Stimulated activated CD8-positive, alpha-beta memory T cell treated with anti-CD3 and anti-CD28 coated beads, Interleukin-4, amount 100 ng/mL, for 1 hour (primary cell): ENCODE results near the gene JAK3.

ENCODE experiments used
- DNase-seq, 2 donors: peaks; one replicate each; pipeline ENCODE4 v3.0.0-alpha.2; 2020; ENCODE audit warnings: low read depth in 2 of 2, low spot score in 1 of 2

JAK3 gene

DNA sequence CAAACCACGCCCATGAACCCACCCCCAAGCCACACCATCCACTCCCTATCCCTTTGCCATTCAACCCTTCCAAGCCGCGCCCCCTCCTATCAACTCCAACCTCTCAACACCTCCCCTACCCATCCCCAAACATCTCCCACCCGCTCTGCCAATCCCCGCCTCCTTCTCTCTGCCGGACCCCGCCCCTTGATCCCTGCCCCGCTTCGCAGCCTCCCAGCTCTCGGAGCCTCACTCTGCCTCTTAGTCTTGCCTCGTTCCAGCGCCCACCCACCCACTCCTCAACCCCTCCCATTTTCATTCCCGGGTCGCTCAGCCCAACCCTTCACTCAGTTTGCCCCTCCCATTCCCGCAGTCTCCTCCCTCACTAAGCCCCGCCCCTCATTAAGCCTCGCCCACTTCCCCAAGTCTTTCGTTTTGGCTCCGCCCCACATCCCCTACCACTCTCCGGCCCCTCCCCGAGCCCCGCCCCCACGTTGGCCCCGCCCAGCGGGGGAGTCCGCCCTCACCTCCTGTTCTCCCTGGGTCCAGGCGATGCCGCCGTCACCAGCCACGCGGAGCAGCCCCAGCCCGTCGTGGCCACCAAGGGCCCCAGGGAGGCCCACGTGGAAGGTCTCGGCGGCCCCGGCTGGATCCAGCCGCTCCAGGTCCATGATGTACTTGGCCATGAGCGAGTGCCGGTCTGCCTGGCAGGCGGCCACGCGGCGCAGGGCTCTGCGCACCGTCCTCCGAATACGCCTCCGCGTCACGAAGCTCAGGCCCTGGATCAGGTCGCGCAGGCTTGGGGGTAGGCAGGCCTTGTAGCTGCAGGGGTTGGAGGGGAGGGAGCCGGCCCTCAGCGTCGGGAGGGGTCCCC lies 5.7 kb downstream of the JAK3 start:
- DNase-seq = peak in 1 of 2 donors; percentile 27

DNA sequence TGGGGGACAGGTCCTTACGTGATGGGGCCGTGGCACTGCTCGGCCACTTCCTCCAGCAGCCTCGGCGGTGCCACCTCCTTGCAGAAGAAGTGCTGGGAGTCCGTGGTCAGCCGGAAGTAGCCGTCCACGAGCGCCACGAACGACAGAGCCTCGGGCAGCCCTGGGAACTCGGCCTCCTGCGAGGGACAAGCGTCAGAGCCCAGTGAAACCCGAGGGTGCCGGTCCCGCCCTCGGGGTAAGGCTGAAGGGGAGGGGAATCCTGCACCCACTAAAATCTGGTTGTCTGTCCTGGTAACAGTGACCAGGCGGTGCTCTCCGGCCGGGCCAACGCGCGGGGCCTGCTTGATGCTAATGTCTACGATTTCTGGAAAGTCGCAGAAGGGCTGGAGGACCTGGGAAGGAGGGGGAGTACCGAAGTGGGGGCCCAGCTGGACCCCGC lies 6.4 kb downstream of the JAK3 start:
- DNase-seq = no peak

GRCh38 chr19:17840019-17840418 lies 7.8 kb downstream of the JAK3 start:
- DNase-seq = no peak

GRCh38 chr19:17837972-17838371 lies 9.8 kb downstream of the JAK3 start:
- no peak for DNase-seq

DNA sequence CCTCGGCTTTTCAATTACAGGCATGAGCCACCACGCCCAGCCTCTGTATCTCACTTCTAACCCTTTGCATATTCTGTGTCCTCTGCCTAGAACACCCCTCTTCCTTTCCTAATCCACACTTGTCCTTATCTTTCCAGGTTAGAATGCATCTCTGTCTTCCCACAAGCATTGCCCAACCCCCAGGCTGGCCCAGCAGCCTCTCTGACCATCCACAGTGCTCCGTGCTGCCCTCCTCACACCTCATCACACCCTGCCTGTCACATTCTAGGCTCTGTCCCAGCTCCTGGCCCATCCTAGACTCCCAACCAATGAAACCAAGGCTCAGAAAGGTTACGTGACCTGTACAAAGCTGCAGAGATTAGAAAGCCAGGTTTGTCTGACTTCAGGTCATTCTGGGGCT lies 11.3 kb downstream of the JAK3 start:
- no peak for DNase-seq

DNA sequence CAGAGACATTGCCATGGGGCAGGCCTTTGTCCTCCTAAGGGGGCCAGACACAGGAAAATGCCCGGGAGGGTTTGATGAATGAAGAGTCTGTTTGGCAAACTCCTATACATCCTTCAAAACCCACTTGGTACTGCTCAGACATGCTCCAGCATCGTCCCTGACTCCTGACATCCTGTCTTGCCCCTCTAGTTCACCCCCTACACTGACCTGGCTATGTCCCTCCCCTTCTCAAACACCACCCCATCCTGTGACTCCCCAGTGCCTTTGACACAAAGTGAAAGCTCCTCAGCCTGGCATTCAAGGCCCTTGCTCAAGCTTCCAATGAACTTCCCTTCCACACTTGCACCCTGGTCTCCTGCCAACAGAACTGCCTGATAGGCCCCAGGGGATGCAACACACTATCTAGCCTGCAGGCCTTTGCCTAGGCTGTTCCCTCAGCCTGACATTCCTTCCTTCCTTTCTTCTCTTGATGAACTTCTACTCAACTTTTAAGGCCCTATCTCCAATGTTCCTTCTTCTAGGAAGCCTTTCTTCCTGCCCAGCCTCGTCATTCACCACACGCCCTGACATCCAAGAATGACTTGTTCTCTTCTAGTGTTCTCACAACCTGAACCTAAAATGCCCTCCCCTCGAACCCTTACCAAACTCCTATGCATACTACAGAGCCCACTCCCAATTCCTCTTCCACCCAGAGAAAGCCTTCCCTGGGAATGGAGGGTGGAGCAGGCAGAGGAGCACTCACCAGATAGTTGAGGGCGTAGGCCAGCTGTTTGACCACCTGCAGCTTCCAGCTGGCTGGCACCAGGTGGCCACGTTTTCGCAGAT lies 12.4 kb downstream of the JAK3 start:
- DNase-seq = no peak

DNA sequence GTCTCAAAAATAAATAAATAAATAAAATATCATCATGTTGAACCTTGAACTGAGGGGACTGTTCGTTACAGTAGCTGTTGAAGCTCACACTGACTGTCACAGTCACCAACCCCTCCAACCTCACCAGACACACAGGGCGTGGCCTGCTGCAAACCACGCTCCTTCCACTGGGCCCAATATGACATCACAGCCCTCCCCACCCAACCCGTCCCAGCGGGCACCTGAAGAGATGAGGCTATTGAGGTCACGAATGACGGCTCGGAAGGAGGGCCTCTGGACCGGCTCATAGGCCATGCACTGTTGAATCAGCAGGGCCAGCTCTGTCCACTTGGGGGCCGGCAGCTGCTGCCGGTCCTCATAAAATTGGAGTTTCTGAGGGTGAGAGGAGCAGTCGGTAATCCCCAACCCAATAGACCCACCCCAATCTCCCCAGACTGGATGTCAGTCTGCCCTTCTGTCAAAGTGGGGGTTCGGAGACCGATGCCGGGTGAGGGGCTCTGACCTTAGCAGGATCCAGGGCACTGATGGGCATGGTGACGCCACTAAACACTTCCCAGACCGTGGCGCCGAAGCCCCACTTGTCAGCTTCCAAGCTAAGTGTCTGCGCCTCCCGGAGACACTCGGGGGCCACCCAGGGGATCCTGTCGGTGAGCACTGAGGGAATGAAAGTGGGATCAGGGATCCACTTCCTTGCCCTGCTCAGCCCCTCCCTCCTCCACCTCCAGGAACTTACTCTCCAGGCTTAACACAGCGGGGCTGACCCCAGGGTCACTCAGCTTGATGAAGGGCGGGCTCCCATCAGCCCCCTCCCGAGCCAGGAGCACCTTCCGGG lies 13.2 kb downstream of the JAK3 start:
- DNase-seq = no peak

DNA sequence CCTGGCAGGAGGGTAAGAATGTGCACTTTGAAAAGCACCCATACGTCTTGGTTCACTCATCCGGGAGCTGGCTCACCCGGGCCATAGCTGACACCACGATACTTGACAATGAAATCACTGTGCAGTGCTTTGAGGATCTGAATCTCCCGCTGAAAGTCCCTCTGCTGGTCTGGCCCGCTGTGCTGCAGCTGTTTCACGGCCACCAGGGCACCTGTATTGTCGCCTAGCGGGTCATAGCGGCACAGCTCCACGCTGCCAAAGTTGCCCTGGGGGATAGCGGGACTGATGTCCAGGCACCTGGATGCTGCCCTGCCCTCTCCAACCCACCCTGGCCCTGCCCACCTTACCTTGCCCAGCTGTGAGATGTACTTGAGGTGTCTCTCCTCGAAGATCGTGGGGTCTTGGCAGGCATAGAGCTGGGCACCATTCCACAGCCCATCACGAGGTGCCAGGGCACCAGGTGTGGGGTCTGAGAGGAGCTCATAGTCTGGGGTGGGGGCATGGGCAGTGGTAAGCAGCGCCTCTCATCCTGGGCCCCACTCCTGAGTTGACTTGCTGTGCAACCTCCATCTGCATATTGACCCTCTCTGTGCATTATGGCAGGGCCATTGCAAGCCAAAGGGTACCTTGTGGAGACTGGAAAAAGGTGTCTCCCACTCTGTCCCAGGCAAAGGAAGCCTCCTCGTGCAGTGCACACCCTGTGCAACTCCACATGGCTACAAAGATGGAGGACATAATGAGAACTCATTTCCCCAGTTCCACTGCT lies 15.2 kb downstream of the JAK3 start:
- no peak for DNase-seq

- DNase-seq = no peak
These were observed 16.3 kb downstream of the JAK3 start for GRCh38 chr19:17831419-17831888.

- DNase-seq = no peak
These were observed 17.0 kb downstream of the JAK3 start for GRCh38 chr19:17830567-17831418.

DNA sequence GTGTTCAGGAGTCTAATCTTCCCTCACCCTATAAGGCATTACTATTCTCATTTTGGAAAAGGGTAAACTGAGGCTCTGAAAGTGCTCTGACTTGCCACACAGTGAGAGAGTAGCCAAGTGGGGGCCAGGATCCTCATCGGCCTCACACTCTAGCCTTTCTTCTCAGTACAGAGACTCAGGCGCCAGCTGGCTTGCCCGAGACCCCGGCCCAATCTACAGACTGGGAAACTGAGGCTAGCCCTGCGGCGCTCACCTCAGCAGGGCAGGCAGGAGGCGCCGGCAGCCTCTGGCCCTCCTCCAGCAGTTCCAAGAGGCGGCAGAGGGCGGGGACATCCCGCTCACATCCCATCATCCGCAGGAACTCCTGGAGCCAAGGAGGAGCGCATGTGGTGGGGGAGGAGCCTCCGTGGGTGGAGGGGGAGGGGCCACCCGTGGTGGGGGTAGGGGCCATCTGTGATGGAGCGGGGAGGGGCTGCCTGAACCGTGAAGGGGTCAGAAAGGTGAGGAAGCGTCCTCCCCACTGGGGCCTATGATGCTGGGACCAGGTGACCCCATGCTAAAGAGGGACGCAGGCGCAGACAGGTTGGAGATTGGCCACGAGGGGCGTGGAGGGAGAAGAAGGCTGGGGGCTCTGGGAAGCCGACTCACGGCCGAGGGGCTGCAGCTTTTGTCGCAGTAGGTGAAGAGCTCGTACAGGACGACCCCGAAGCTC lies 17.8 kb downstream of the JAK3 start:
- DNase-seq = no peak

GRCh38 chr19:17826508-17827056 lies 21.2 kb downstream of the JAK3 start:
- no peak for DNase-seq

- no peak for DNase-seq
These were observed 23.4 kb downstream of the JAK3 start for GRCh38 chr19:17824339-17824738.

DNA sequence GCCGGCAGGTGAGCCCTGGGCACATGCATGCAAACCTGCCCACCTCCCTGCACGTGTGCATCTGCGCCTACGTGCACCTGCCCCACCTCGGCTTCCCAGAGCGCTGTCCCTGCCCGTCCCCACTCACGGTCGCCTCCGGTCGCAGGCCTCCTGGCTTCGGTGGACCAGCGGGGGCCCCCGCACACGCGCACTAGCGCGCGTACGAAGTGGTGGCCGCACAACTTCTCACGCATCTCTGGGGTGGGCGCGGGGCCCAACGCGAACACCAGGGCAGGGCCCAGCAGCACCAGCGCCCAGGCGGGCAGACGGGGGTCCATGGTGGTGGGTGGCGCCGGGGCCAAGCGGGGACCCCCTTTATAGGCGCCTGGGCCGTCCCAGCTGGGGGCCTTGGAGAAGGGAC lies 26.6 kb downstream of the JAK3 start, which contains the start of gene INSL3:
TSS of gene INSL3 (minus strand) at position 330 of the 400 bp plus-strand sequence. CDS start at position 317, 13 bp downstream.
- no peak for DNase-seq

DNA sequence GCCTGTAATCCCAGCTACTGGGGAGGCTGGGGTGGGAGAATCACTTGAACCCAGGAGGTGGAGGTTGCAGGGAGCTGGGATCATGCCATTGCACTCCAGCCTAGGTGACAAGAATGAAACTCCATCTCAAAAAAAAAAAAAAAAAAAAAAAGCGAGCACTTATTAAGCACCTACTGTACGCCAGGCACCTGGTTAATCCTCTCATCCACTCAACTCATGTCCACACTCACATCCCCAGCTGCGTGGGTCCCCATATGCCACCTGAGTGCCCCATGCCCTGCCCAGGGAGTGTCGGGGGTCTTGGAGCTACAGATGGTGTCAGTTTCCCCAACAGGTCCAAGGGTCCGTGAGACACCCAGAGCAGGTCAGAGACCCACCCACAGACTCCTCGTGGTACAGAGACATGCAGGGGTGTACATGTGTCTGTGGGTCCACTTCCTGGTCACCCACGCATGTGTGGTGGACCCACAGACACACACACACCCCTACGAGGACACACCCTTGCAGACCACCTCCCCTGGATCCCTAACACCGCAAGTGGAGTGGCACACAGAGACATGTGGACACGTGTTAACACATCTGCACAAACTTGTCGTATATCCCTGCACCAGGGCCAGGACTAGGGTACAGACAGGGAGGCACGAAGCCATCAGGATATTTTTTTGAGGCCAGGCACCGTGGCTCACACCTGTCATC lies 30.0 kb downstream of the JAK3 start:
- no peak for DNase-seq

- no peak for DNase-seq
These were observed 35.7 kb downstream of the JAK3 start for GRCh38 chr19:17812099-17812498.

GRCh38 chr19:17811681-17812080 lies 36.1 kb downstream of the JAK3 start:
- no peak for DNase-seq

DNA sequence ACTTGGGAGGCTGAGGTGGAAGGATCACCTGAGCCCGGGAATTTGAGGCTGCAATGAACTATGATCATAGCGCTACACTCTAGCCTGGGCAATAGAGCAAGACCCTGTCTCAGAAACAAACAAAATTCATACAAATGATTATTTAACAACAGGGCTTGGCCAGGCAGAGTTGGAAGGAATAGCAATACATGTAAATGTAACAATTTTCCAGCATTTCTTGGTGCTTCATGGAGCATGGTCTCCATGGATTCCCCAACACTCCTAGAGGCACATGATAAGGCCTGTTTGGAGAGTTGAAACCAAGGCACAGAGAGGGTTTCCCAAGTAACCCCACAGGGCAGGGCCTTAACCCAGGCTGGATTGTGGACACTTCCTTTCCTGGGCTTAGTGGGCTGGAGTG lies 36.7 kb downstream of the JAK3 start:
- DNase-seq = no peak
